Esophagus squamous epithelium (tissue), 5 donors: ENCODE measurements around the gene MMRN2. TPM values are rescaled to one million over a fixed set of nuclear protein-coding genes. Genes with fewer than 3 reads are reported as not detected.

Source experiments
- DNase-seq: peaks from one replicate; lab custom pipeline; 2025; lab: John Stamatoyannopoulos, UW
- H3K27ac ChIP-seq, 4 donors: fragments of 200-600 bp; sonication (generic); one replicate each; pipeline ENCODE4 v1.5.1; 2016 to 2019; ENCODE audit warnings: mild to moderate bottlenecking in 1 of 4
- H3K27me3 ChIP-seq, 4 donors: fragments of 200-600 bp; sonication (generic); 1 replicate in 3 of 4; 2 replicates in 1 of 4; pipeline versions ENCODE4 v1.5.1 to v1.6.0; 2017 to 2021; ENCODE audit warnings: antibody characterized with exemption in 1 of 4
- H3K36me3 ChIP-seq, 3 donors: fragments of 200-600 bp; sonication (generic); one replicate each; pipeline ENCODE4 v1.5.1; 2016 to 2019
- H3K4me1 ChIP-seq, 3 donors: fragments of 200-600 bp; sonication (generic); one replicate each; pipeline ENCODE4 v1.5.1; 2017 to 2019
- H3K4me3 ChIP-seq, 4 donors: fragments of 200-600 bp; sonication (generic); 1 replicate in 3 of 4; 2 replicates in 1 of 4; pipeline ENCODE4 v1.5.1; 2016 to 2019; ENCODE audit warnings: mild to moderate bottlenecking in 2 of 4, moderate library complexity in 1 of 4
- H3K9me3 ChIP-seq, 3 donors: fragments of 200-600 bp; sonication (generic); one replicate each; pipeline ENCODE4 v1.5.1; 2016 to 2019
- CTCF ChIP-seq, 6 experiments: fragments of 450-650 bp in 4 of 6; fragments of 200-600 bp in 2 of 6; sonication (generic) in 2 of 6; IDR thresholded peaks; one replicate each; pipeline ENCODE4 v1.5.1; 2016 to 2019; ENCODE audit warnings: antibody characterized with exemption in 6 of 6, mild to moderate bottlenecking in 4 of 6, moderate library complexity in 4 of 6
- POLR2A ChIP-seq, 4 donors: fragments of 450-650 bp; IDR thresholded peaks; one replicate each; pipeline ENCODE4 v1.6.1; 2017; ENCODE audit warnings: antibody characterized with exemption in 4 of 4, mild to moderate bottlenecking in 4 of 4, moderate library complexity in 3 of 4
- WGBS, 2 donors: methylation state at CpG; one replicate each; pipeline ENCODE4 v1.1.5; 2018; 5-methylcytosine and 5-hydroxymethylcytosine counted together
- intact Hi-C: fragments of 100-400 bp; cut with DNase I; formaldehyde crosslinking; loops from one replicate; pipeline ENCODE4 v1.15.0; 2022
- total RNA-seq, 4 donors: library from RNA; depleted of rRNA; stranded (reverse); fragments of >200 nt; gene quantifications; one replicate each; pipeline ENCODE4 v1.1.0, GENCODE V29; 2016
- donor health status: DM: yes; HTN: yes; CAD: no.

Gene MMRN2
- total RNA-seq, 4 donors from 2014 or later = 3.4 to 18.1 (median 11.0) TPM

GRCh38 chr10:86958901-86959736, 1.7 kb upstream of the MMRN2 start:
- Histone ChIP-seq H3K36me3 (no peaks in the 10 kb centered on the region), H3K4me3 (peak overlapping the region; percentile 5 to 54 (median 36)), H3K9me3 (no peaks in the 10 kb centered on the region), H3K27ac (peak overlapping the region; percentile 42 to 86 (median 78)), H3K4me1 (peaks cover 35 to 98% (median 44%) of the 10 kb centered on the region in 3 donors), H3K27me3 (no peaks in the 10 kb centered on the region)
- intact Hi-C loops = no loop called here
- 24 to 32% methylated on average over 5 to 6 of the region's 16 CpGs for WGBS, 2 donors
- no peak for DNase-seq
- TF ChIP-seq CTCF (IDR thresholded peaks at IDR 0.05) (no peak), POLR2A (IDR thresholded peaks at IDR 0.05) (no peak)

- Histone ChIP-seq H3K36me3 (no peaks in the 10 kb centered on the region), H3K27ac (peak within 1 kb of the TSS; percentile 42 to 86 (median 78)), H3K27me3 (no peaks in the 10 kb centered on the region), H3K4me3 (peak within 1 kb of the TSS; percentile 14 to 54 (median 36)), H3K9me3 (no peaks in the 10 kb centered on the region), H3K4me1 (peaks cover 32 to 98% (median 52%) of the 10 kb centered on the region in 3 donors)
- WGBS, 2 donors = 29 to 60% methylated on average over 1 to 2 of the region's 22 CpGs
- no peak for DNase-seq
- TF ChIP-seq CTCF (IDR thresholded peaks at IDR 0.05) = no peak
- TF ChIP-seq POLR2A (IDR thresholded peaks at IDR 0.05) = no peak
- intact Hi-C loops = no loop called here
These were observed 893 bp upstream of the MMRN2 start, which contains the start of gene SNCG for GRCh38 chr10:86958116-86958900. Gene SNCG (plus strand): TSS chr10:86958599. CDS start chr10:86958698, 99 bp downstream.

- peaks cover 32 to 88% (median 52%) of the 10 kb centered on the region in 3 donors for H3K4me1 ChIP-seq
- H3K27me3 ChIP-seq = no peaks in the 10 kb centered on the region
- intact Hi-C loops = no loop called here
- peaks cover 0 to 8% (median 0%) of the 10 kb centered on the region in 3 donors for H3K9me3 ChIP-seq
- 53 to 100% methylated on average over 1 to 2 of the region's 7 CpGs for WGBS, 2 donors
- TF ChIP-seq CTCF (IDR thresholded peaks at IDR 0.05) (no peak), POLR2A (IDR thresholded peaks at IDR 0.05) (no peak)
- H3K36me3 ChIP-seq = no peaks in the 10 kb centered on the region
- peak overlapping the region; percentile 14 to 54 (median 36) for H3K4me3 ChIP-seq
- no peak for DNase-seq
- peak overlapping the region; percentile 42 to 86 (median 78) for H3K27ac ChIP-seq
These were observed 467 bp downstream of the MMRN2 start for GRCh38 chr10:86956848-86957448.

GRCh38 chr10:86956195-86956847, 1.1 kb downstream of the MMRN2 start:
- peaks cover 32 to 88% (median 52%) of the 10 kb centered on the region in 3 donors for H3K4me1 ChIP-seq
- 33 to 73% methylated on average over 3 of the region's 7 CpGs for WGBS, 2 donors

More at GRCh38 chr10:86956195-86956847, 1.1 kb downstream of the MMRN2 start:
- intact Hi-C loops = no loop called here
- no peak for DNase-seq
- no peak for TF ChIP-seq CTCF (IDR thresholded peaks at IDR 0.05)
- no peak for TF ChIP-seq POLR2A (IDR thresholded peaks at IDR 0.05)
- H3K27ac ChIP-seq = peak overlapping the region; percentile 42 to 86 (median 78)
- peak overlapping the region; percentile 14 to 54 (median 36) for H3K4me3 ChIP-seq
- H3K27me3 ChIP-seq = no peaks in the 10 kb centered on the region
- H3K9me3 ChIP-seq = peaks cover 0 to 9% (median 0%) of the 10 kb centered on the region in 3 donors
- H3K36me3 ChIP-seq = no peaks in the 10 kb centered on the region
